ENCODE measurements around the gene DCPS.

DCPS gene

GRCh38 chr11:126288237-126288636, 15.6 kb upstream of the DCPS start:
- DNase-seq (ENCODE audit: low spot score) = no peak
- TF ChIP-seq CTCF (IDR thresholded peaks at IDR 0.05; ENCODE audit: extremely low read depth, missing control alignments) = no peak

GRCh38 chr11:126290887-126291286, 13.0 kb upstream of the DCPS start:
- no peak for DNase-seq (ENCODE audit: low spot score)
- TF ChIP-seq CTCF (IDR thresholded peaks at IDR 0.05; ENCODE audit: extremely low read depth, missing control alignments) = no peak

- no peak for TF ChIP-seq CTCF (IDR thresholded peaks at IDR 0.05; ENCODE audit: extremely low read depth, missing control alignments)
- DNase-seq (ENCODE audit: low spot score) = no peak
Observed at GRCh38 chr11:126293726-126294125, 10.1 kb upstream of the DCPS start.

GRCh38 chr11:126297004-126297403, 6.9 kb upstream of the DCPS start:
- no peak for DNase-seq (ENCODE audit: low spot score)
- no peak for TF ChIP-seq CTCF (IDR thresholded peaks at IDR 0.05; ENCODE audit: extremely low read depth, missing control alignments)

GRCh38 chr11:126304457-126305075, 706 bp downstream of the DCPS start:
- no peak for TF ChIP-seq CTCF (IDR thresholded peaks at IDR 0.05; ENCODE audit: extremely low read depth, missing control alignments)
- DNase-seq (ENCODE audit: low spot score) = peak; percentile 58

GRCh38 chr11:126305699-126306098, 1.8 kb downstream of the DCPS start:
- DNase-seq (ENCODE audit: low spot score) = peak; percentile 71
- TF ChIP-seq CTCF (IDR thresholded peaks at IDR 0.05; ENCODE audit: extremely low read depth, missing control alignments) = no peak

GRCh38 chr11:126307706-126308105, 3.8 kb downstream of the DCPS start:
- DNase-seq (ENCODE audit: low spot score) = no peak
- TF ChIP-seq CTCF (IDR thresholded peaks at IDR 0.05; ENCODE audit: extremely low read depth, missing control alignments) = no peak

Data from GM20000 (cell line).